ENCODE data around the gene ZNF414. TPM values are rescaled to one million over a fixed set of nuclear protein-coding genes. Genes with fewer than 3 reads are reported as not detected.

ZNF414 gene
- total and polyA plus RNA-seq, 9 of the 15 experiments (the other 6 are each of a cell fraction or from before 2014, with no cell fraction given): 0.03 to 27.2 (median 2.2) TPM; not detected in 2

DNA sequence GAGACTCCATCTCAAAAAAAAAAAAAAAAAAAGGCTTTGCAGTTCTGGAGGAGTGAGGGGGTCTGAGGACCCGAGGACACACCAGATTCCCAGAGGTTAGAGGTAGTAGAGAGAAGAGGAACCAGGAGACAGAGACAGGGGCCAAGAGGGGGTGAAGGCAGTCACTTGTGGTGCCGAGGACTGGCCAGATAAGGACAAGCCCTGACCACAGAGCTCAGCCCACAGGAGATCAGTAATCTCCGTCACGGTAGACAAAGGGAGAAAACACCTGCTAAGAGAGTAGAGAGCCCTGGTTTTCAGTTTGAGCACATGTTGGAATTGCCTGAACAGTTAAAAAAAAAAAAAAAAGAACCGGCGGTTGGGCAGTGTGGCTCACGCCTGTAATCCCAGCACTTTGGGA, 9.8 kb downstream of the ZNF414 start (continued):
- peak; percentile 63; the same call in 1 of the 2 replicates for TF ChIP-seq TEAD4 (IDR thresholded peaks at IDR 0.05; ENCODE audit: low read length)
- no peak for TF ChIP-seq TEAD4 (CRISPR knock-in tag; IDR thresholded peaks at IDR 0.05; ENCODE audit: borderline replicate concordance)
- TF ChIP-seq TRIM28 (IDR thresholded peaks at IDR 0.05): no peak
- peak; percentile 29; the same call in 1 of the 2 replicates for TF ChIP-seq RNF2 (IDR thresholded peaks at IDR 0.05)
- TF ChIP-seq, protein P1, sequence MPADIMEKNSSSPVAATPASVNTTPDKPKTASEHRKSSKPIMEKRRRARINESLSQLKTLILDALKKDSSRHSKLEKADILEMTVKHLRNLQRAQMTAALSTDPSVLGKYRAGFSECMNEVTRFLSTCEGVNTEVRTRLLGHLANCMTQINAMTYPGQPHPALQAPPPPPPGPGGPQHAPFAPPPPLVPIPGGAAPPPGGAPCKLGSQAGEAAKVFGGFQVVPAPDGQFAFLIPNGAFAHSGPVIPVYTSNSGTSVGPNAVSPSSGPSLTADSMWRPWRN (IDR thresholded peaks at IDR 0.05; ENCODE audit: low read depth): peak; percentile 89
- no peak for TF ChIP-seq RFX5 (IDR thresholded peaks at IDR 0.05; ENCODE audit: low read depth, low read length)
- no peak for TF ChIP-seq SAP30 (IDR thresholded peaks at IDR 0.05; ENCODE audit: borderline replicate concordance, insufficient read depth, low read depth, low read length, poor library complexity, severe bottlenecking)
- TF ChIP-seq ELF2 (CRISPR knock-in tag; IDR thresholded peaks at IDR 0.05): no peak
- TF ChIP-seq, protein P2, sequence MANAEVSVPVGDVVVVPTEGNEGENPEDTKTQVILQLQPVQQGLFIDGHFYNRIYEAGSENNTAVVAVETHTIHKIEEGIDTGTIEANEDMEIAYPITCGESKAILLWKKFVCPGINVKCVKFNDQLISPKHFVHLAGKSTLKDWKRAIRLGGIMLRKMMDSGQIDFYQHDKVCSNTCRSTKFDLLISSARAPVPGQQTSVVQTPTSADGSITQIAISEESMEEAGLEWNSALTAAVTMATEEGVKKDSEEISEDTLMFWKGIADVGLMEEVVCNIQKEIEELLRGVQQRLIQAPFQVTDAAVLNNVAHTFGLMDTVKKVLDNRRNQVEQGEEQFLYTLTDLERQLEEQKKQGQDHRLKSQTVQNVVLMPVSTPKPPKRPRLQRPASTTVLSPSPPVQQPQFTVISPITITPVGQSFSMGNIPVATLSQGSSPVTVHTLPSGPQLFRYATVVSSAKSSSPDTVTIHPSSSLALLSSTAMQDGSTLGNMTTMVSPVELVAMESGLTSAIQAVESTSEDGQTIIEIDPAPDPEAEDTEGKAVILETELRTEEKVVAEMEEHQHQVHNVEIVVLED (CRISPR knock-in tag; IDR thresholded peaks at IDR 0.05): no peak
- peak in 1 of 2 experiments; percentile 57; a peak in 1 of 4 replicates for TF ChIP-seq TBL1XR1 (IDR thresholded peaks at IDR 0.05; ENCODE audit: low read length in 2 of 2)
- 0 out of 2 replicates have a peak, but pooled peaks have one; percentile 9 for TF ChIP-seq MTA2 (IDR thresholded peaks at IDR 0.05; ENCODE audit: low read depth)
- TF ChIP-seq CHD2 (IDR thresholded peaks at IDR 0.05; ENCODE audit: low read depth, low read length): no peak
- TF ChIP-seq ARID1B (IDR thresholded peaks at IDR 0.05): peak; percentile 68
- no peak for TF ChIP-seq ZNF253 (CRISPR knock-in tag; conservative IDR thresholded peaks at IDR 0.05)
- peak; percentile 51; the same call in 1 of the 2 replicates for TF ChIP-seq MYC (IDR thresholded peaks at IDR 0.05; ENCODE audit: low read depth, low read length)
- TF ChIP-seq MYC (CRISPR knock-in tag; IDR thresholded peaks at IDR 0.05; ENCODE audit: borderline replicate concordance, low read depth): no peak
- TF ChIP-seq STAG1 (CRISPR knock-in tag; IDR thresholded peaks at IDR 0.05; ENCODE audit: borderline replicate concordance): no peak
- TF ChIP-seq RBM25 (IDR thresholded peaks at IDR 0.05; ENCODE audit: low read depth, low read length, severe bottlenecking): no peak
- TF ChIP-seq, protein P3, sequence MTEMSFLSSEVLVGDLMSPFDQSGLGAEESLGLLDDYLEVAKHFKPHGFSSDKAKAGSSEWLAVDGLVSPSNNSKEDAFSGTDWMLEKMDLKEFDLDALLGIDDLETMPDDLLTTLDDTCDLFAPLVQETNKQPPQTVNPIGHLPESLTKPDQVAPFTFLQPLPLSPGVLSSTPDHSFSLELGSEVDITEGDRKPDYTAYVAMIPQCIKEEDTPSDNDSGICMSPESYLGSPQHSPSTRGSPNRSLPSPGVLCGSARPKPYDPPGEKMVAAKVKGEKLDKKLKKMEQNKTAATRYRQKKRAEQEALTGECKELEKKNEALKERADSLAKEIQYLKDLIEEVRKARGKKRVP (CRISPR knock-in tag; IDR thresholded peaks at IDR 0.05): no peak
- no peak for TF ChIP-seq GTF2F1 (IDR thresholded peaks at IDR 0.05; ENCODE audit: low read depth, low read length)
- no peak for TF ChIP-seq SRSF7 (optimal IDR thresholded peaks at IDR 0.05; ENCODE audit: low read depth, low read length)
- TF ChIP-seq HDGF (IDR thresholded peaks at IDR 0.05): no peak
- no peak for TF ChIP-seq SUPT5H (IDR thresholded peaks at IDR 0.05)
- TF ChIP-seq DACH1 (IDR thresholded peaks at IDR 0.05; ENCODE audit: partially characterized antibody): no peak
- TF ChIP-seq CXXC5 (CRISPR knock-in tag; IDR thresholded peaks at IDR 0.05): peak; percentile 65

Data from K562 (cell line).